GM12891 (cell line): Measurements from ENCODE around the gene TMEM184B.

Source experiments
- DNase-seq: peaks from one replicate; pipeline ENCODE4 v3.0.0; 2011; ENCODE audit warnings: low spot score; ENCODE audit not compliant: insufficient read length
- FAIRE-seq: peaks from 2 replicates; lab custom pipeline; 2011; peaks lifted over from hg19 to GRCh38; lab: Jason Lieb, UNC
- PAX5 ChIP-seq: IDR thresholded peaks from 2 replicates; pipeline ENCODE4 v1.6.1; 2011; ENCODE audit warnings: low read length, moderate library complexity, mild to moderate bottlenecking; ENCODE audit not compliant: insufficient read depth, severe bottlenecking
- POLR2A ChIP-seq: IDR thresholded peaks from 2 replicates; pipeline ENCODE4 v1.6.1; 2011; ENCODE audit warnings: low read depth, low read length, control low read depth
- POLR2AphosphoS5 ChIP-seq: IDR thresholded peaks from 2 replicates; pipeline ENCODE4 v1.6.1; 2011; ENCODE audit warnings: low read depth, low read length, control low read depth
- POU2F2 ChIP-seq: IDR thresholded peaks from 2 replicates; pipeline ENCODE4 v1.6.1; 2011; ENCODE audit warnings: low read depth, mild to moderate bottlenecking, control low read depth, low read length, moderate library complexity
- SPI1 ChIP-seq: IDR thresholded peaks from 2 replicates; pipeline ENCODE4 v1.6.1; 2011; ENCODE audit warnings: low read depth, low read length, control low read depth
- TAF1 ChIP-seq: IDR thresholded peaks from 2 replicates; pipeline ENCODE4 v1.6.1; 2011; ENCODE audit warnings: low read depth, low read length, control low read depth

TMEM184B gene

DNA sequence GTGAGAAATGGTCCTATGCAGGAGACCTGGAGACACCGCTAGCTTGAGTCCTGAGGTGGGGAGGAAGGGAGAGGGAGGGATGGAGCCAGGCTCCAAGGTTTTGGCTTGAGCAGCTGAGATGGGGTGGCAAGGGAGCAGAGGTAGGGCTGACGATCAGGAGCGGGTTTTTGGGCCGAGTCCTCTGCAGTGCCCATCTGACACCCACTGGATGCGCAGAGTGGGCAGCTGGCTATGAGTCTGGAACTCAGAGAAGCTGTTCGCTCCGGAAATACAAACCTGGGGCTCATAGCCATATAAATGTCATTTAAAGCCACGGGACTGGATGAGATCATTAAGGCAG is 71.5 kb downstream of the TMEM184B start:
- no peak for DNase-seq
- TF ChIP-seq POLR2A (no peak), TAF1 (no peak), SPI1 (no peak), POU2F2 (no peak), POLR2AphosphoS5 (no peak), PAX5 (no peak)
- no peak for FAIRE-seq

DNA sequence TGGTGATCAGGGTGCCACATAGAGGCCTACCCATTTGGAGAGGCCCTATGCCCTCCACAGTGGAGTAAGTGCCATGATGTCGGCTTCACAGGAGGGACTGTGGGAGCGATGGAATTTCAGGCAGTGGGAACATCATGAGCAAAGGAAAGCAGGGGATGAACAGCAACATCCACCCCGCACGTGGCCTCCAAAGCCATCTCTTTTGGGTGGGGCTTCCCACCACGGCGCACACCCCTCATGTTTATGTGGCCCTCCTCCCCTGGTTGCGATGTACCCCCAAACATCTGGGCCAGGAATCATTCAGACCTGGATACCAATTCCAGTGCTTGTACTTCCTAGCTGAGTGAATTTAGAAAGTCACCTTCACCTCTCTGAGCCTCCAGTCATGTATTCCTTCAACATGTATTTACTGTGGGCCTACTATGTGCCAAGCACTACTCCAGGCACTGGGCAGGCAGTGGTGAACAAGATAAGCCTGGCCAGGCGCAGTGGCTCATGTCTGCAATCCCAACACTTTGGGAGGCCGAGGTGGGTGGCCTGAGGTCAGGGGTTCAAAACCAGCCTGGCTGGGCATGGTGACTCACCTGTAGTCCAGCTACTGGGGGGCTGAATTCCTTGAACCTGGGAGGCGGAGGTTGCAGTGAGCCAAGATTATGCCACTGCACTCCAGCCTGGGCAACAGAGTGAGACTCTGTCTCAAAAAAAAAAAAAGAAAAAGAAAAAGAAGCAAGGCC is 72.8 kb downstream of the TMEM184B start:
- TF ChIP-seq PAX5 (no peak), TAF1 (no peak), SPI1 (no peak), POLR2AphosphoS5 (no peak)
- FAIRE-seq, result peak; percentile 60

DNA sequence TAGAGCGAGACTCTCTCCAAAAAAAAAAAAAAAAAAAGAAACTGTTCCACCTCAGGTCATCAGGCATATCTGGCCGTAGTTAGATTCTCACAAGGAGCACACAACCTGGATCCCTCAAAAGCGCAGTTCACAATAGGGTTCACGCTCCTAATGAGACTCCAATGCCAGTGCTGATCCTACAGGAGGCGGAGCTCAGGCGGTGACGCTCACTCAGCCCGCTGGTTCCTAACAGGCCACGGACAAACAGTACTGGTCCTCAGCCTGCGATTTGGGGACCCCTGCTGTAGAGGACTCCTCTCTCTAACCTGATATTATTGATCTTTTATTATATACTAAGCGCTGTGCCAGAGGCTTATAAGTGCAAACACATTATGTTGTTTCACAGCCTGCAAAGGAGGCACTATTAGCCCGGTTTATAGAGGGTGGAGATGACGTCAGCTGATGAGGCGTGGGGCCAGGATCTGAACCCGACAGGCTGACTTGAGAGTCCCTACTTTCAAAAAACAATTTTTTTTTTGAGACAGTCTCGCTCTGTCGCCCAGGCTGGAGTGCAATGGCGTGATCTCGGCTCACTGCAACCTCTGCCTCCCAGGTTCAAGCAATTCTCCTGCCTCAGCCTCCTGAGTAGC is 75.9 kb downstream of the TMEM184B start:
- no peak for DNase-seq
- FAIRE-seq, result no peak
- TF ChIP-seq POU2F2, result no peak
- TF ChIP-seq PAX5, result no peak
- TF ChIP-seq SPI1, result no peak
- no peak for TF ChIP-seq TAF1
- TF ChIP-seq POLR2A, result no peak
- no peak for TF ChIP-seq POLR2AphosphoS5

More for the DNA sequence above, 72.8 kb downstream of the TMEM184B start:
- DNase-seq, result no peak

DNA sequence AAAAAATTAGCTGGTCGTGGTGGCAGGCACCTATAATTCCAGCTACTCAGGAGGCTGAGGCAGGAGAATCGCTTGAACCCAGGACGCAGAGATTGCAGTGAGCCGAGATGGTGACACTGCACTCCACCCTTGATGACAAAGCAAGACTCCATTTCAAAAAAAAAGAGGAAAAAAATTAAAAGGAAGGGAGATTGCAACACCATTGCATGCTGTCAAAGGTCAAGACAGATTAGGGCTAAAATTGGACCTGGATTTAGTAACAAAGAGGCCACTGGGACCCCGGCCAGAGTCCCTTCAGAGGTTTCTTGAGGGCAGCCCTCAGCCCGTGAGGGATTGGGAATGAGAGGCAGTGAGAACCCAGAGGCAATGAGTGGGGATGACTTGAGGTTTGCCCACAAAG is 79.2 kb downstream of the TMEM184B start:
- no peak for DNase-seq
- no peak for FAIRE-seq
- no peak for TF ChIP-seq POU2F2
- TF ChIP-seq TAF1, result no peak

DNA sequence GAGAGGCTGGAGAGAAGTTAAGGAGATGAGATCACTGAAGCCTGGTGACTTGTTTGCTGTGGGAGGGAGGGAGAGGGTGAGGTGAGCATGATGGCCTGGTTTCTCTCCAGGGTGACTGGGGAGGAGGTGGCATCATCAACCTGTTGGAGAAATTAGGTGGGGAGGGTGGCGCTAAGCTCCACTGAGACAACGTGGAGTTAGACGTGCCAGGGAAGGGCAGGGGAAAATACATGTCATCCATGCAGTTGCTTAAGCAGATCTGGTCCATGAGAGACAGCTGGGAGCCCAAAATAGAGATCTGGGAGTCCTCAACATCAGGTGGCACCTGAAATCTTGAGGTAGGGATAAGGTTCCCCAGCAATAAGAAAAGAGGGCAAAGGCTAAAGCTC is 80.3 kb downstream of the TMEM184B start:
- TF ChIP-seq POU2F2 (no peak), POLR2A (no peak), PAX5 (no peak), TAF1 (no peak), POLR2AphosphoS5 (no peak), SPI1 (no peak)
- no peak for DNase-seq
- FAIRE-seq, result no peak

DNA sequence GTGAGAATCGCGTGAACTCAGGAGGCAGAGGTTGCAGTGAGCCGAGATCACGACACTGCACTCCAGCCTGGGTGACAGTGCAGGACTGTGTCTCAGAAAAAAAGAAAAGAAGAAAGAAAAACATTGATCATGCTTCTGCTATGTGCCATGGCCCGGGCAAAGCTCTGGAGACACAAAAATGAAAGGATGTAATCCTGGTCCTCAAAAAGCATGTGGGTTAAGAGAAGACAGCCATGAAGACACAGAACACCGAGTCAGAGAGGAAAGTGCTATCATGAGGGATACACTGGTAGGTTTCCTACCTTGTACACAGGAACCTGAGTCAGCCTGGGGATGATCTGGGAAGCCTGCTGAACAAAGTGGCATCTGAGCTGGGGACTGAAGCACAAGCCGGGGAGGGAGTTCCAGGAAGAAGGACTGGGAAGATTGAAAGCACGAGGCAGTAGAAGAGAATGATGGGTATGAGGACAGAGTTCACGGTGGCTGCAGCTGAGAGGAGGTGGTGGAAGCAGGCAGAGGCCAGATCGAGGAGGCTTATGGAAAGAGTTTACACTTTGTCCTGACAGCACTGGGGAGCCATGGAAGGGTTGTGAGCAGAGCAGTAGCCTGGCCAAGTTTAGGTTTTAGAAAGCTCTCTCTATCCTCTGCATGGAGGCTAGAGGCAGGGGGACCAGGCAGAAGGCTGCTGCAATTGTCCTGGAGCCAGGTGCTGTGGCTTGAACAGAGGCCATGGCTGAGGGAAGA is 80.9 kb downstream of the TMEM184B start:
- DNase-seq (no peak), FAIRE-seq (no peak)
- no peak for TF ChIP-seq POU2F2
- TF ChIP-seq POLR2AphosphoS5, result no peak
- TF ChIP-seq PAX5, result no peak
- no peak for TF ChIP-seq TAF1
- no peak for TF ChIP-seq POLR2A
- TF ChIP-seq SPI1, result no peak

DNA sequence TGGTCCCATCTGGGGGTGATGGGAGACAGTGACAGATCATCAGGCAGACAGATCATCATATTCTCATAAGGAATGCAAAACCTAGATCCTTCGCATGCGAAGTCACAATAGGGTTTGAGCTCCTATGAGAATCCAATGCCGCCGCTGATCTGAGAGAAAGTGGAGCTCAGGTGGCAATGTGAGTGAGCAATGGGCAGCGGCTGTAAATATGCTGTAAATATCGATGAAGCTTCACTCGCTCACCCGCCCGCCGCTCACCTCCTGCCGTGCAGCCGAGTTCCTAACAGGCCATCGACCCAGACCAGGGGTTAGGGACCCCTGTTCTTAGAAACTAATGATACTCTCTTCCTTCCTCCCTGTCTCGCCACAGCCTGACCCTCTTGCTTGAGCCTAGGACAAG is 81.8 kb downstream of the TMEM184B start:
- FAIRE-seq (no peak), DNase-seq (no peak)
- TF ChIP-seq POLR2AphosphoS5, result no peak
- TF ChIP-seq SPI1, result no peak
- TF ChIP-seq POU2F2, result no peak
- no peak for TF ChIP-seq TAF1
- no peak for TF ChIP-seq POLR2A
- no peak for TF ChIP-seq PAX5

DNA sequence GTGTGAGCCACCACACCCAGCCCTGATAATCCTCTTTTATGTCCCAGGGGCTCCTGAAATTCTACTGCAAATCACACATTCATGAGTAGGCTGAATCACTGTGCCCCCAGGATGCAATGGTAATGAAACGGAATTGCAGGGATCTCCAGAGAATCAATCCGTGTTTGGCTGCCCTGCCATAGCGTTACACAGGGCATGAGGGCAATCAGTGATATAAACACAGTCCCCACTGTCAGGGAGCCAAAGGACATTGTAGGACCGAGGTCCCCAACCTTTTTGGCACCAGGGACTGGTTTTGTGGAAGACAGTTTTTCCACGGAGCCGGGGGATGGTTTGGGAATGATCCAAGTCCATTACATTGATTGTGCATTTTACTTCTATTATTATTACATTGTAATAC is 82.2 kb downstream of the TMEM184B start:
- FAIRE-seq (no peak), DNase-seq (no peak)
- TF ChIP-seq POU2F2 (no peak), POLR2AphosphoS5 (no peak), PAX5 (no peak), SPI1 (no peak), TAF1 (no peak), POLR2A (no peak)

DNA sequence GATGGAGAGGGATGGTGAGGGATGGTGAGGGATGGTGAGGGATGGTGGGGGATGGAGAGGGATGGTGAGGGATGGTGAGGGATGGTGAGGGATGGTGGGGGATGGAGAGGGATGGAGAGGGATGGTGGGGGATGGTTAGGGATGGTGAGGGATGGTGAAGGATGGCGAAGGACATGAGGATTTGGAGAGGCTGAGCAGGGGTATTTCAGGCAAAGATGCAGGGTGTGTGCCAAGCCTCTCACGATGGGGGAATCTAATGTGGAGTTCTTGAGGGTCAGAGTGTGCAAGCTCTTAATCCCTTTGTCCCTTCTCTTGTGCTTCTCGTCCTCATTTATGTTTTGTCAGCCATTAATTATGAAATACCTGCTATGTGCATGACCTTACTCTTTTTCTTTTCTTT is 83.7 kb downstream of the TMEM184B start:
- DNase-seq, result no peak
- FAIRE-seq, result peak; percentile 97
- TF ChIP-seq TAF1 (no peak), PAX5 (no peak), SPI1 (no peak)
